GM21528 (cell line): ENCODE results near the gene C16orf74.

ENCODE experiments used
- ATAC-seq: cut with Tn5 transposase; IDR thresholded peaks from one replicate; pipeline ENCODE4 v1.9.1; 2021; ENCODE audit warnings: mild to moderate bottlenecking, moderate library complexity; ENCODE audit not compliant: unreplicated experiment, low FRiP score

Gene C16orf74

DNA sequence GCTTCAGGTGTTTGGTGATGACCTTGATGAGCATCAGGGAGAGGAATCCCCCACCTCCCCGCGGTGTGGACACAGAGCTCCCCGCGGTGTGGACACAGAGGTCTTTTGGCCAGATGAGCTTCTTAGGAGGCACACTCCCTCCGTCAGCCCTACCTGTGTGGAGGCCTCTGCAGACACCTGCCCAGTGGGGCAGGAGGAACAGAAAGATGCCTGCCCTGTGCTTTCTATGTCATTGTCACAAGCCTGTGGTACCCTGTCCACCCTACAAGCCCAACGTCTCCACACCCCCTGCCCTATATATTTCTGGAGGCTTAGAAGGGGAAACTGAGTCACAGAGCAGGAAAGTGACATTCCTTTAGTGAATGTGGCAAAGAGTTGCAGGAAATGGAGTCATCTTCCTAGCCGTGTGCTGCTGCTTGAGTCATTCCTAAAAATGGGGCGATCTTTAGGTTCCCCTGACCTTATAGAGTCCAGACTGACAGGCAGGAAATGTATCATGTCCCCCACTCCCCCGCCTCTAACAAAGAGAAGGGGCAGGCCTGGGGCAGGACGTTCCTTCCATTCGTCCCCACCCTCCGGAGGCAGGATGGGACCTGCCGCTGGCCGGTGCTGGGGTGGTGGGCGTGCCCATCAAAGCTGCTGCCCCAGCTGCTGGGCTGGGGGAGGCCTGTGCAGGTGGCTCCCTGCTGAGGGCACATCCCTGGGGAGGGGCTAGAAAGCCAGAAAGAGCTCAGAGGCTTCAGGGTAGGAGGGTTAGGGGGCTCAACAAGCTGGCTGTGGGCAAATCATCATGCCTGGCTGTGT lies 1.0 kb upstream of the C16orf74 start:
- ATAC-seq: no peak

- ATAC-seq: no peak
These were observed 610 bp downstream of the C16orf74 start for GRCh38 chr16:85750146-85750826.

DNA sequence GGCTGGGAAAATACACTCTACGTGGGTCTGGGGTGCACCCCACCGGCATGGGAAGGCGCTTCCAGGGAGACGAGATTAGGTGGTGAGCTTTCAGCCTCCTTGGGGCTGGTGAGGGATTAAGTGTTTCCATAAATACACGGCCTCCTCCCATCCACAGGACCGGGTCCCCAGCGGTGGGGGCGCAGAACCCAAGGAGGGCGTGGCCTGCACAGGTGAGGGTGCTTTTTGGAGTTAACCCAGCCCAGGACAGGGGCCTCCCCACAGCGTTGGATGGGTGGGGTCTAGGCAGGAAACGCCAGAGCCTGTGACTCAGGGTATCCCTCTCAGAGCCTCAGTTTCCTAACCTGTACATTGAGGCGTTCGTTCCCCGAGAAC lies 1.1 kb downstream of the C16orf74 start:
- ATAC-seq: no peak

DNA sequence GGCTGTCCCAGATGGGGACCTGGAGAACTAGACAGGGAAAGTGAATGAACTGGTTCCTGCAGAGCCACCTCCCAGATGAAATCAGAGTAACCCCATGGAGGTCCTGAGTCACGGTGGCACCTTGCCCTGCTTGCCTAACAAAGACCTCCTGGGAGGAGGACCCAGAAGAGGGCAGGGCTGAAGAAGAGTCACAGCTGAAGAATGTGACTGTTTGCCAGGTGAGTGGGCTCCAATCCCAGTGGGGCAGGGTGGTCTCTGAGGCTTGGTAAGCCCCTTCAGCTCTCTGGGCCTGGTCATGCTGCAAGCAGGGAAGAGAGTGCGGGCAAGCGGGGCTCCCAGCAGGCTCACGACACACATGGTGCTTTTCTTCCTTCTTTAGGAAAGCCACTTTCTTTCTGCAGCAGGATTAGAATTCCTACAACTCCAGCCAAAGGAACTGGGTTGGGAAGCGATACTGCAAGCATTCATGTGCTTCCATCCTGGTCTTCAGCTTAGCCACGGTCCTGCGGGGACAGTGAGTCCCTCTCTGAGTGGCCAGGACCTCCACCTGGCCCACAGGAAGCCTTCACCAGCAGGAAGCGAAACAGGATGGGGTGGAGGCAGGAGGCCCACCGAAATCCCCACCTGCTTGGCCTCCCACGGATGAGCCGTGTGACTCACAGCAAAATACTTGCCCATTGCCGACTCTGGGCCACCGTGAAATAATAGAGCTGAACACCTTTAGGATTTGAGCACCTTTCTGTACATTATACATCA lies 4.3 kb downstream of the C16orf74 start:
- no peak for ATAC-seq

- no peak for ATAC-seq
These were observed 11.8 kb downstream of the C16orf74 start for GRCh38 chr16:85738923-85739715.

GRCh38 chr16:85736921-85737320 lies 14.0 kb downstream of the C16orf74 start:
- no peak for ATAC-seq

GRCh38 chr16:85735946-85736345 lies 14.9 kb downstream of the C16orf74 start:
- ATAC-seq: no peak

- ATAC-seq: peak; percentile 73
These were observed 15.7 kb downstream of the C16orf74 start for GRCh38 chr16:85735225-85735635.

DNA sequence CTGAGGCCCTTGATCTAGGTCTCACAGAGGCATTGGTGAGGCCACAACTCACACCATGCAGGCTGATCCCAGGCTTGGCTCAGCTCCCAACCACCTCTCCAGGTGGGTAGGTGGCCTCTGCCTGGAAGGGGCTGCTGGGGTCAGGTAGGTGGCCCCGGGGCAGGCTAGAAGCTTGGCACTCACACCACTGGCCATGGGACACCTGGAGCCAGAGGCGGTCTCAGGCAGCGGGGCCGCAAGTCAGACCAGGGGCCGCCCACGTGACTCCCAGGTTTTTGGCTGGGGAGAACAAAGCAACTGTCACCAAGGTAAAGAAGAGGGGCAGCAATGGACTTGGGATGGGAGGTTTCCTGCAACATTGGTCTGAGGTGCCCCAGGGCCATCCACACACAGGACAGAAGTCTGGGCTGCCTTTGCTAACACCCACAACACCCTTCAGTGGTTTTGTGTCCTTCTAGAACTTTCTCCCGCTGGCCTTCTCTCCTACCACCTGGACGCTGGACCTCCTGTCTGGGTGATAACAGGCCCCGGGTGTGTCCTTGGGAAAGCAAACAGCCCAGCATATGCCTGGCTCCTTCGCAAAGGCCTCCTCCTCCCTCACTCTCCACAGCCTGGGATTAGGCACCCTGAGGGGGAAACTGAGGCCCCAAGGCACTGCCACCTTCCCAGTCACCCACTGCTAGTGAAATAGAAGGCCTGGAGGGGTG lies 16.4 kb downstream of the C16orf74 start:
- ATAC-seq: no peak

GRCh38 chr16:85733839-85734170 lies 17.1 kb downstream of the C16orf74 start:
- no peak for ATAC-seq

- ATAC-seq: no peak
These were observed 17.6 kb downstream of the C16orf74 start for GRCh38 chr16:85733155-85733838.

GRCh38 chr16:85731179-85731578 lies 19.7 kb downstream of the C16orf74 start:
- no peak for ATAC-seq

DNA sequence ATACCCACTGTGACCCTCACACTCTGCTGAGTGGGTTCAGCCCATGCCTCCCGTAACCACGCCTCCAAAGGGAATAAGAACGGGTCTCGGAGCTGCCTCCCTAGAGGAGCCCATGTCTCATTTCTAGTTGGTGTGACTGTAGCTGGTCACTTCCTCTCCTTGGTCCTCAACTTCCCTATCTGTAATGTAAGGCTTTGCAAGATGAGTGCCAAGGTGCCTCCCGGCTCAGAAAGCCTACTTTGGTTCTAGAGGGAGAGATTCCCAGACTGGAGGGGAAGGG lies 20.8 kb downstream of the C16orf74 start:
- no peak for ATAC-seq

DNA sequence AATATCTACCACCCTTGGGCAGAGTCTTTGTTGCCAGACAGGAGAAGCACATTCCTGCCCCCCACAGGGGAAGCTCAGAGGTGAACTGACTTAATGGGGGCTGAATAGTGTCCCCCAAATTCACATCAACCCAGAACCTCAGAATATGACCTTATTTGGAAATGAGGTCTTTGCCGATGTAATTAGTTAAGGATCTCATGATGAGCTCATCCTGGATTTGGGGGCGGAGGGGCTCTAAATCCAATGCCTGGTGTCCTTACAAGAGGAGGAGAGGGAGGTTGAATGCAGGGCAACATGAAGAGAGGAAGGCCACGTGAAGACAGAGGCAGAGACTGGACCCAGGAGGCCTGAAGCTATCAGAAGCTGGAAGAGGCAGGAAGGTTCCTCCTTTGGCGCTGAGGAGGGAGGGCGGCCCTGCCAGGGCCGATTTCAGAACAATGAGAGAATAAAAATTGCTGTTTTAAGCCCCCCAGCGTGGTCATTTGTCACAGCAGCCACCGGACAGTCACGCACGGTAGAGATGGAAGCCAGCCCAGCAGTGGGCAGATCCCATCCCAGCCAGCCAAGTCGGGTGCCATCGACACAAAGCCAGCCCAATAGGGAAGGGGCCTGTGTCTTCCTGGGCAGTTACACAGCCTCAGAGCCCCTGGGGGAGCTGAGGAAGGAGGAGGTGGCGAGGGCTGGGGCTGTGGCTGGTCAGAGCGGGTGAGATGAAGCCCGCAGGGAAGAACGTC lies 21.3 kb downstream of the C16orf74 start:
- no peak for ATAC-seq

DNA sequence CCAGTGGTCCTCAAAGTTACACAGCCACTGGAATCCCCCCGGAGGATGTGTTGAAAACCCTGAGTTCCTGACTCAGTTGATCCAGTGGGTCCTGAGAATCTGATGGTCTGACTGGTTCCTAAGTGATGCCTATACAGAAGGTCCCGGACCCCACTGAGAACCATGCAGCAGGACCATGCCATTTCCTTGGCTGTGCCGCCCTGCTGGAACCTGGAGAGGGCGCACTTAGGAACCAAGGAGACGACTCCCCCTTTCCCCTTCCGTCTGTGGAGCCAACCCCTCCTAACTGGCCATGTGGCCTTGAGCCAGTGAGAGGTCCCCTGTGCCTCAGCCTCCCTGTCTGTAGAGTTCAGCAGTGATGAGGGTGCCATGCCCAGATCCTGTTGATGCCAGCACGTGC lies 22.0 kb downstream of the C16orf74 start:
- ATAC-seq: no peak

DNA sequence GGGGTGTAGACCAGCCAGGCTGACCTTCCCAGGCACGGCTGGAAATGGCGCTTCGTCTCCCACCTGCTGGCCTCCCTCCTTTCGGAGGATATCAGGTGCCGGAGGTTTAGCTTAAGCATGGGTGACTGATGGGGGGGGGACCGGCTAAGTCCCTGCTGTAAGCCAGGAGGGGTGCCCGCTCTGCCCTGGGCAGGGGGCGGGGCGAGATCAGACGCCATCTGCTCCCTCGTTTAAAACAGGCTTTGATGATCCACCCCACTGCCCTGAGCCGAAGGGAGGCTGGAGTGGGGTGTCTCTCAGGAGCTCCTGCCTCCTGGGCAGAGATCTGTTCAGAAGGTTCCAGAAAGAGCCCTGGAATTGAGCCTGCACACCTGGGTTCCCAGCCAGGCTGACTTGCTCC lies 26.0 kb downstream of the C16orf74 start:
- ATAC-seq: no peak

DNA sequence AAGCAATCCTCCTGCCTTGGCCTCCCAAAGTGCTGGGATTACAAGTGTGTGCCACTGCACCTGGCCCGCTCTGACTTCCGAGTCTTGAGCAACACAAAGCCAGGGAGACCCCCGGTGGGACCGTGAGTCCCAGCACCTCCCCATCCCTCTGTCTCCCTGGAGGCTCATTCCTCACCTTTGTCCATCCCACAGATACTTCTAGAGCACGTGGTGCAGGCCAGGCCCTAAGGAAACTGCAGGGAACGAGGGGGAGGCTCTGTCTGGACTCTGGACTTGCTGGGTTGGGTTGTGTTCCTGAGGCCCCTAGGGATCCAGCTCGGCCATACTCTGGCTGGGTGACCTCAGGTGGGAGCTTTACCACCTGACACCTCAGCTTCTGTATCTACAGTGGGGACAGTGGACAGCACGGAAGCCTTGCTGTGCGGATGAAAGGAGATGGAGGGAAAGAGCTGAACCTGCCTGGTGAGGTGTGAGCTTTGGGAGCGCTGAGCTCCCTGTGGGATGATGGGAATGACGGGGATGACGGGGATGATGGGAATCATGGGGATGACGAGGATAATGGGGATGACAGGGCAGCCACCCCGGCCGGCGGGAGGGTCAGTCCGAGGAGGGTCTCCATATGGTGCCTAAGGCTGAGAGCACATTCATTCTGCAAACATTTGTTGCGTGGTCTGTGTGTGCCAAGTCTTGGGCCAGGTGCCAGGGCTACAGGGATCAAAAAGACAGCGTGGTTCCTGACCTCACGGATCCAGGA lies 26.6 kb downstream of the C16orf74 start:
- ATAC-seq: no peak

- ATAC-seq: no peak
These were observed 28.6 kb downstream of the C16orf74 start for GRCh38 chr16:85722128-85722893.
